A673 (cell line): ENCODE data around the gene PRDM16.

Experiments
- CTCF ChIP-seq: fragments of 300-800, 200-600 bp; sonication (generic); conservative IDR thresholded peaks from 2 replicates; pipeline ENCODE4 v1.5.1; 2017; ENCODE audit warnings: low read depth, mild to moderate bottlenecking, antibody characterized with exemption, low read length, moderate library complexity, mixed read lengths
- EZH2 ChIP-seq: fragments of 200-600 bp; sonication (generic); IDR thresholded peaks from 2 replicates; pipeline ENCODE4 v1.6.1; 2017; ENCODE audit warnings: borderline replicate concordance, low read depth, mild to moderate bottlenecking, mixed read lengths, antibody characterized with exemption, low read length; ENCODE audit not compliant: poor library complexity, severe bottlenecking

- TF ChIP-seq CTCF = no peak
- TF ChIP-seq EZH2 = no peak
These were observed 97.4 kb downstream of the PRDM16 start for GRCh38 chr1:3166206-3166918.
